GM23338 (cell line): ENCODE measurements around the gene CLK3. TPM values are rescaled to one million over a fixed set of nuclear protein-coding genes. Genes with fewer than 3 reads are reported as not detected.

ENCODE experiments used
- ATAC-seq: fragments of 200-7000 bp; cut with Tn5 transposase; 3 replicates; pipeline ENCODE4 v1.9.1; 2020
- DNase-seq: peaks from one replicate; pipeline ENCODE4 v3.0.0-alpha.2; 2015; ENCODE audit warnings: low spot score
- H2AFZ ChIP-seq: fragments of 200-600 bp; sonication (generic); 2 replicates; pipeline ENCODE4 v1.8.0; 2016; ENCODE audit warnings: antibody characterized with exemption, mild to moderate bottlenecking, moderate library complexity
- H3F3A ChIP-seq: fragments of 200-600 bp; sonication (generic); replicated peaks from 2 replicates; pipeline ENCODE4 v1.8.0; 2017; ENCODE audit warnings: antibody characterized with exemption, mixed run types, low read depth
- H3K27ac ChIP-seq: fragments of 200-600 bp; sonication (generic); 2 replicates; pipeline ENCODE4 v1.6.1; 2016; ENCODE audit warnings: low read depth
- H3K27me3 ChIP-seq: fragments of 200-600 bp; sonication (generic); 2 replicates; pipeline ENCODE4 v1.8.0; 2016; ENCODE audit warnings: mild to moderate bottlenecking, mixed run types, moderate library complexity; ENCODE audit not compliant: insufficient read depth
- H3K36me3 ChIP-seq: fragments of 200-600 bp; sonication (generic); 2 replicates; pipeline ENCODE4 v1.8.0; 2016; ENCODE audit warnings: mild to moderate bottlenecking; ENCODE audit not compliant: insufficient read depth
- H3K4me1 ChIP-seq: fragments of 200-600 bp; sonication (generic); 2 replicates; pipeline ENCODE4 v1.8.0; 2016; ENCODE audit warnings: mild to moderate bottlenecking, moderate library complexity; ENCODE audit not compliant: insufficient read depth
- H3K4me2 ChIP-seq: fragments of 200-600 bp; sonication (generic); 2 replicates; pipeline ENCODE4 v1.7.1; 2017; ENCODE audit warnings: mixed run types
- H3K4me3 ChIP-seq: fragments of 200-600 bp; sonication (generic); 2 replicates; pipeline ENCODE4 v1.6.1; 2016; ENCODE audit warnings: mixed run types
- H3K79me2 ChIP-seq: fragments of 200-600 bp; sonication (generic); replicated peaks from 2 replicates; pipeline ENCODE4 v1.8.0; 2017; ENCODE audit warnings: mild to moderate bottlenecking; ENCODE audit not compliant: insufficient read depth
- H3K9me2 ChIP-seq: fragments of 200-600 bp; sonication (generic); 2 replicates; pipeline ENCODE4 v1.8.0; 2017; ENCODE audit not compliant: insufficient read depth
- H4K20me1 ChIP-seq: fragments of 200-600 bp; sonication (generic); replicated peaks from 2 replicates; pipeline ENCODE4 v1.8.0; 2017; ENCODE audit warnings: mild to moderate bottlenecking; ENCODE audit not compliant: insufficient read depth
- H3K27ac Mint-ChIP-seq: 2 replicates; pipeline ENCODE4 v1.8.0; 2020; ENCODE audit warnings: inconsistent platforms, mild to moderate bottlenecking, moderate library complexity, mixed read lengths
- H3K27me3 Mint-ChIP-seq: 3 replicates; pipeline ENCODE4 v1.8.0; 2022; ENCODE audit warnings: low read depth, mild to moderate bottlenecking, moderate library complexity, mixed read lengths, inconsistent platforms; ENCODE audit not compliant: insufficient read depth, poor library complexity
- H3K36me3 Mint-ChIP-seq: 3 replicates; pipeline ENCODE4 v1.8.0; 2021; ENCODE audit warnings: low read depth, mild to moderate bottlenecking, inconsistent platforms, moderate library complexity, mixed read lengths
- H3K4me1 Mint-ChIP-seq: 3 replicates; pipeline ENCODE4 v1.8.0; 2020; ENCODE audit warnings: mild to moderate bottlenecking, inconsistent platforms, mixed read lengths
- H3K4me3 Mint-ChIP-seq: 3 replicates; pipeline ENCODE4 v1.8.0; 2021; ENCODE audit warnings: moderate library complexity, mild to moderate bottlenecking, inconsistent platforms, mixed read lengths
- H3K9me3 Mint-ChIP-seq: 3 replicates; pipeline ENCODE4 v1.8.0; 2020; ENCODE audit warnings: moderate library complexity, mild to moderate bottlenecking, inconsistent platforms, mixed read lengths
- CTCF ChIP-seq, 2 experiments: fragments of 200-600 bp in 1 of 2; sonication (generic) in 1 of 2; conservative IDR thresholded peaks; 2 replicates each; pipeline versions ENCODE4 v1.5.1 to v1.6.1; 2016 to 2017; ENCODE audit warnings: antibody characterized with exemption in 2 of 2, low read depth in 2 of 2, mild to moderate bottlenecking in 2 of 2, moderate library complexity in 1 of 2
- ETS1 ChIP-seq: IDR thresholded peaks from 2 replicates; pipeline ENCODE4 v1.6.1; 2016; ENCODE audit warnings: antibody characterized with exemption
- POLR2AphosphoS5 ChIP-seq: IDR thresholded peaks from 2 replicates; pipeline ENCODE4 v1.6.1; 2016; ENCODE audit warnings: antibody characterized with exemption, low read depth
- REST ChIP-seq: IDR thresholded peaks from one replicate; pipeline ENCODE4 v1.6.1; 2018; ENCODE audit warnings: antibody characterized with exemption; ENCODE audit not compliant: unreplicated experiment
- STAT1 ChIP-seq: IDR thresholded peaks from one replicate; pipeline ENCODE4 v1.6.1; 2016; ENCODE audit warnings: antibody characterized with exemption; ENCODE audit not compliant: unreplicated experiment
- ZNF331 ChIP-seq: fragments of 250-450 bp; sonication (Bioruptor Pico); IDR thresholded peaks from 2 replicates; pipeline ENCODE4 v1.5.0; 2020; ENCODE audit warnings: low read depth, mild to moderate bottlenecking, moderate library complexity
- polyA plus RNA-seq: library from polyadenylated mRNA; unstranded; fragments of >200 nt; fragmentation: Nextera tagmentation; extraction: Ambion mirVana; gene quantifications from 2 replicates; pipeline ENCODE4 v1.2.1, GENCODE V29; 2016
- total RNA-seq: library from RNA; depleted of rRNA; stranded (reverse); fragments of >200 nt; shearing (Covaris generic); gene quantifications from 2 replicates; pipeline ENCODE4 v1.2.3, GENCODE V29; 2014

The CLK3 gene
- total and polyA plus RNA-seq, 2 experiments from 2014 or later = 40.7 to 67.7 TPM

GRCh38 chr15:74613089-74613952 lies 2.3 kb upstream of the CLK3 start:
- Histone ChIP-seq H3K27ac (no peak overlapping the region), H3K79me2 (peaks cover 26% of the 10 kb centered on the region), H3K27me3 (peaks cover 12% of the 10 kb centered on the region; the same call in 1 of the 2 replicates), H3K4me3 (no peak overlapping the region), H3F3A (peaks cover 9% of the 10 kb centered on the region; the same call in 1 of the 2 replicates), H2AFZ (peak overlapping the region; percentile 98; the same call in 1 of the 2 replicates), H3K9me2 (no peaks in the 10 kb centered on the region), H4K20me1 (peaks cover 22% of the 10 kb centered on the region), H3K36me3 (no peaks in the 10 kb centered on the region), H3K4me1 (peaks cover 11% of the 10 kb centered on the region), H3K4me2 (peak overlapping the region; percentile 84)
- no peaks in the 10 kb centered on the region for H3K9me3 Mint-ChIP-seq
- H3K36me3 Mint-ChIP-seq = no peaks in the 10 kb centered on the region; the same call in 2 of the 3 replicates
- DNase-seq (no peak), ATAC-seq (no peak)
- H3K27ac Mint-ChIP-seq = no peak overlapping the region
- peaks cover 14% of the 10 kb centered on the region for H3K4me1 Mint-ChIP-seq
- 0 out of 3 replicates have a peak overlapping the region, but pooled peaks have one; percentile 29 for H3K4me3 Mint-ChIP-seq
- H3K27me3 Mint-ChIP-seq = peaks cover 19% of the 10 kb centered on the region
- TF ChIP-seq STAT1 (no peak), REST (no peak), CTCF (conservative IDR thresholded peaks at IDR 0.05; ENCODE audit: low read depth in 2 of 2) (no peak), ZNF331 (CRISPR knock-in tag) (no peak), POLR2AphosphoS5 (no peak)

- DNase-seq (peak; percentile 84), ATAC-seq (no peak; the same call in 2 of the 3 replicates)
- H3K27ac Mint-ChIP-seq = no peak overlapping the region
- H3K4me3 Mint-ChIP-seq = peak overlapping the region; percentile 72
- Histone ChIP-seq H3K4me2 (peak overlapping the region; percentile 84), H3K36me3 (no peaks in the 10 kb centered on the region), H2AFZ (peak overlapping the region; percentile 98), H3K27me3 (peaks cover 9% of the 10 kb centered on the region; the same call in 1 of the 2 replicates), H3K4me3 (peak overlapping the region; percentile 96), H3K79me2 (peaks cover 29% of the 10 kb centered on the region), H3K9me2 (no peaks in the 10 kb centered on the region), H3F3A (peaks cover 9% of the 10 kb centered on the region; the same call in 1 of the 2 replicates), H3K4me1 (peaks cover 11% of the 10 kb centered on the region), H4K20me1 (peaks cover 22% of the 10 kb centered on the region), H3K27ac (0 out of 2 replicates have a peak overlapping the region, but pooled peaks have one; percentile 42)
- peaks cover 20% of the 10 kb centered on the region for H3K27me3 Mint-ChIP-seq
- no peaks in the 10 kb centered on the region for H3K9me3 Mint-ChIP-seq
- H3K4me1 Mint-ChIP-seq = peaks cover 14% of the 10 kb centered on the region
- TF ChIP-seq ETS1 = no peak
- peak; percentile 88 for TF ChIP-seq POLR2AphosphoS5
- H3K36me3 Mint-ChIP-seq = peaks cover under 1% of the 10 kb centered on the region; the same call in 2 of the 3 replicates
Measured at GRCh38 chr15:74613953-74614743, 1.5 kb upstream of the CLK3 start.
